Left renal cortex interstitium (tissue), 4 donors: ENCODE measurements around the gene TXNDC11. TPM values are rescaled to one million over a fixed set of nuclear protein-coding genes. Genes with fewer than 3 reads are reported as not detected.

ENCODE experiments used
- DNase-seq, 4 donors: peaks; one replicate each; pipeline ENCODE4 v3.0.0-alpha.2; 2013; ENCODE audit warnings: low read depth in 4 of 4, low spot score in 2 of 4, missing footprints in 1 of 4
- polyA plus RNA-seq, 4 donors: library from polyadenylated mRNA; unstranded; fragments of 120-200 nt; gene quantifications; one replicate each; pipeline ENCODE4 v1.2.1, GENCODE V29; 2013; ENCODE audit not compliant: insufficient read length in 4 of 4

The TXNDC11 gene
- polyA plus RNA-seq, 4 donors, result 39.5 to 44.2 (median 41.9) TPM

DNA sequence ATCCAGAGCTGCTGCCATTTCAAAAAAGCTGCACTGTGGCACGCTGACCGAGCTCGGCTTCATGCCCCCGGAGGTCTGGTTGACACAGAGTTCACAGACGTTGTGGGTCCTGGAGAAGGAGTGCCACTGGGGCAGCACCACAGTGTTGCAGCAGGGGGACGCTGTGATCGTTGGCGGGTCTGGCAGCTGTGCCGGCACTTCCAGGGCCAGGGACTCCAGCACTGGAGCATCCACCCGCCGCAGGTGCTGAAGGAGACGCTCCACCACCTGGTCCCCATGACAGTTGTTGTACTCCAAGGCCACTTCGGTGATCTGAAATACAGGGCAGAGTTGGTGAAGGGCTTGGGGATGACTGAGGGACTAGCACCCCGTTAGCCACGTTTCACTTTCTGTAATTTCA is 50.9 kb downstream of the TXNDC11 start:
- DNase-seq, result no peak

DNA sequence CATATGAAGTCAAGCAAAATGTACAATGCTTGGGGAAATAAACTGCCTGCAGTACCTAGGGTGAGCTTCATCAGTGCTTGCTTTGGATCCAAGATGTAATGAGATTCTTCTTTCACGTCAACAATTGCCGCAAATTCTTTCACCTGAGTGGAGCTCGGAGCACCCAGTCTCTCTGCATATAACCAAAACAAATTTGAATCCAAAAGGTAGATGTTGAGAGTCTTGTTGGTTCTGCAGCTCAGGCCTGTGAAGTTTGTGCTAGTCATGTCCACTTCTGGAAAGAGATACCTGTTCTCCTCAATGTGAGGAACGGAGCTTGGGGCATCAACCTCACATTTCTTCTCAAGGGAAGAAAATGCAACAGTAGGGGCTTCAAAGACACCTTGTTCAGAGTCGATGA is 51.4 kb downstream of the TXNDC11 start:
- no peak for DNase-seq

DNA sequence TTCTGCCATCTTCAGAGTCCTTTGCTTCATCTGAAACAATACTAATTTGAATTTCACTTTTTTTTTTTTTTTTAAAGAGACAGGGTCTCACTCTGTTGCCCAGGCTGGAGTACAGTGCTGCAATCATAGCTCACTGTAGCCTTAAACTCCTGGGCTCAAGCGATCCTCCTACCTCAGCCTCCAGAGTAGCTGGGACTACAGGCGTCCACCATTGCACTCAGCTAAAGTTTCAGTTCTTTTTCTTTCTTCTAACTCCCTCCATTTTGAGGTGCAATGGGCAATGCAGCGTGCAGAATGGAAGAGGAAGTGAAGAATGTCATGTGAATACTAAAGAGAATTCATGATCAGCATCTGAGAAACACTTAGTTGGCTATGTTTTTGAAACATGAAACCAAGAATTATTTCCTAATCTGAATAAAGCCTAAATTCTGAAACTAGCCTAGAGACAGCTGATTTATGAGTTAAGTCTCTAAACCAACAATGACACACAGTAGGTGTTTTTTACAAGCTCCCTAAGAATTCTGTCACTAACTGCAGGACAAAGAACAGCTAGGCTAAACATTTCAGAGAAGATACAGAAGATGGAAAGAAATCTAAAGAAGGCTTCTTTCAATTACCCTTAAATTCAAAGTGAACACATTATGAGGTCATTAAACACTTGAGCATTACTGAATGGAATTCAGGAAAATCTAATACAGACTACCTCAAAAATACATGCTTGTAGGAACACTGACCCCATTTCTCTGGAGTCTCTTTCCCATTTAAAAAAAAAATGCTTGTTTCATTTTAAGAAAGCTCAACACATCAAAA is 53.4 kb downstream of the TXNDC11 start:
- no peak for DNase-seq

DNA sequence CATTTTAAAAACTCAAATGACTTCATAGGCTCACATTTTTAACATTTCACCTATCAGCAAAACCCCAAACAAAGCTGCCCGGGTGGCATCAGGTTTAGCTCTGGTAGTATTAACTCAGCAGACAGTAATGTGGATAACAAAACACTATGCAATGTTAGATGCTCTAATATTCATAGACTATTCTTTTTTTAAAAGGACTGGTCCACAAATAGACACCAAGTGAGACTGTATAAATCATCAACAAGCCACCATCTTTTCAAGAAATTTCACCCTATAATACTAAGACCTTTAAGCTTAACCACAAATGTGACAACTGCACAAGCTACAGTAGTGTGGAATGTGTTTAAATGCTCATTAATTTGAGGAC is 54.2 kb downstream of the TXNDC11 start:
- no peak for DNase-seq

DNA sequence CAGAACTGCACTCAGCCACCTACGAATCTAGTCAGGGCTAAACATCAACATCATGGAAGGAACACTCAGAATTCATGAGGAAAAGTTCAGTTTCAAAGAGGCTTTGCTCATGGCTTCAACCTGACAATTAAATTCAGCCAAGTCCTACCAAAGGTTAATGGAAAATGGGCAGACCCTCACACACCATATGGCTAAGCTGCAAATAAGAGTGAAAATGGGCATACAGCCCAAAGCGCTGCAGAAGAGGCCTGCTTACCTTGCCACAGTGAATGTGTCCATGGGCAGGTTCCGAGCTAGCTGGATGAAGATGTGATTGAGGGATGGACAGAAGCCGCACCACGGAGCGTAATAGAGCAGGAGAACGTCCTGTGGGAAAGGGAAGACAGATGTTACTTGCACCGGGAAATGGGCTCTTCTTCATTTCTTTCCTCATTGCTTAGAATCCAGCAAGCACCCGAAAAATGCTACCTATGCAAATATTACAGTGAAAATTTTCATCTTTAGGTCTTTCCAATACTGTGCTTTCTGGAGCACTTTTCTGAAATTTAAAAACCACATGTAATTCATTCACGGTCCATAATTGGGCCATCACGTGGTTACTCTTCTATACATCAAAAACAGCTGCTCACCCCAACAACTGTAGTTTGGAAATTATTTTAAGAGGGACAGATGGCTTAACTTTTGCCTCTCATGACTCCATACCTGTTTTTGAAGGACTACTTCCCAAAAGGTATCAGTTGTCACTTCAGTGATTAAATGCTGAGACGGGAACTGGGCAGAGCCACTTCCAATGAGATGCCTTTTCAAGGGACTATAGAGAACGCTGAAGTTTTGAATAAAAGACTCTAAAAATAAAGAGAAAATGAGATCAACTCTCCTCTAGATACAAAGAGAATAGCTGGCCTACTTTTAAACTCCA is 54.8 kb downstream of the TXNDC11 start:
- no peak for DNase-seq

DNA sequence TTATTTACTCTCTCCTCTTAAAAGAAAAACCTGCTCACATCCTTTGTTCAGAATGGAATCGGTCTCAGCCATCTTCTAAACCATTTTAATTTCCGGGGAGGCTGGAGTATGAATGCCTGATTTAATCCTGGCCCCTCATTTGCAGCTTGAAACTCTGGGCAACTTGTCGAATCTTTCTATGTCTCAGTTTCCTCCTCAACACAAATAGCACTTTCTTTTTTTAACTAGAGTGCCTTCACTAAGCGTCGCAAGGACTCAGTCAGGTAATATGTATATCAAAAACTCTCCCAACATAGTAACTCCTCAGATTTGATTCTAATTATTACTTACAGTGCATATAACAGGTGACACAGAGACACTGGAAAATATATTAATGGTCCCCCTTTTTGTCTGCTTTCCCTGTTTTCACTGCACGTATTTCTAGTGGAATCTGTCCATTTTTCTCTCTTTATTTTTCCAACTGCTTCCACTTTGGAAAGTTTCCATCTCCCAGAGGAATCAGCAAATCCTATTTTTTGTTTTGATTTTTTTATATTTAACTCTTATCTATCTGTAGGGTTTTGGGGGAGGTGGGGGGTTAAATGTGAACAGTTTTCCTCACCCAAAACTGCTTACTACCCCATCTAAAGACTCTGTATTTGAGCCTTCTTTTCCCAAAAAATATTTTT is 55.8 kb downstream of the TXNDC11 start:
- DNase-seq, result no peak

DNA sequence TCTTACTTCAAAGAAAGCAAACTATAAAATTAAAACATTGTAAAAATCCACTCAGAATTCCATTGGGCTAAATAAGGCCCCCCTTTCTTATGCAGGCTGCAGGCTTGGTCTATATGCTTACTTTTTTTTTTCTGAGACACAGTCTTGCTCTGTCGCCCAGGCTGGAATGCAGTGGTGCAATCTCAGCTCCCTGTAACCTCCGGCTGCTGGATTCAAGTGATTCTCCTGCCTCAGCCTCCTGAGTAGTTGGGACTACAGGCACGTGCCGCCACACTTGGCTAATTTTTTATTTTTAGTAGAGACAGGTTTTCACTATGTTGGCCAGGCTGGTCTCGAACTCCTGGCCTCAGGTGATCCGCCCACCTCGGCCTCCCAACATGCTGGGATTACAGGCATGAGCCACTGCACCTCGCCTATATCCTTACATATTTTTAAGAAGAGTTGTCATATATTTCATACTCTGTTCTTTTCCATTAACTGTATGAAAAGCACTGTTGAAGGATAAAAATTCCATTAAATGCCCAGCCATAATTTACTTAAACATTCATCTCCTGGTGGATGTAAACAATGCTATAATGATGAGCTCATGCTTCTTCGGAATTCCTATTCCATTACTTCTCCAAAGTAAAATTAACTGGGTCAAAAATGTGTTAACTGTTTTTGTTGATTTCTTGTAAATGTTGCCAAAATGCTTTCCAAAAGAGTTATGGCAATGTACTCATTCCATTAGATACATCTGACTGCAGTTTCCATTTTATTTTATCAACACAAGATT is 56.6 kb downstream of the TXNDC11 start:
- DNase-seq, result no peak

DNA sequence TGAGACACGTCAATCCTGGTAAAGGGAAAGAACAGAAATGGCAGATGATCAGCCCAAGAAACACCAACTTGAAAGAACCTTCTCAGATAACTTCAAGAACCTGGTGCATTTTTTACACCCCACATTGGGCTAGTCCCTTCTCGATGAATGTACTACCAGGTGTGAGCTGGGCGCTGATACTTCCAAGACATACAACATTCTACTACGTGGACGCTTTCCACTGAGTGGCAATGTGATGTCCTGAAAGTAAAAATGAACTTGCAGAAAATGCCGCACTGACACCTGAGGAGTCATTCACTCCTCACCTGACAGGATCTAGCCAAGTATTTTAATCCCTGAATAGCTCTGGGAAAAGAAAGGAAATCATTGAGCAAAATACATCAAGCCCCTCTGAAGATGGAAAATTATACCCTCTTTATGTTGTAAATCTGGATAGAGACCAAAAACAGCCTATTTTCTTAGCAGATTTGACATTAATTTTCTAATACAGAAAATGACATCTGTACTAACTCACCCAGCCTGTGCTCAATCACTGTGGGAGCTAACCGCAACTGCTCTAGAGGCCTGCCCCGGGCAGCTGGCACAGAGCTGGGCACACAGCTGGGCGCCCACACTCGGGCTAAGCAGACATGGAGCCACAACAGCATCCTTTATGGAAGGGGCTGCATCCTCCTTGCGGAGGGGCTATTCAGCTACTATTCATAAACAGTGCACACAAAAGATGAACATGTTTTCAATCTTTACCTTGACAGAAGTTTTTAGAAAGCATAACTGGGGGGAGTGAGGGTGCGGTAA is 58.2 kb downstream of the TXNDC11 start:
- no peak for DNase-seq

DNA sequence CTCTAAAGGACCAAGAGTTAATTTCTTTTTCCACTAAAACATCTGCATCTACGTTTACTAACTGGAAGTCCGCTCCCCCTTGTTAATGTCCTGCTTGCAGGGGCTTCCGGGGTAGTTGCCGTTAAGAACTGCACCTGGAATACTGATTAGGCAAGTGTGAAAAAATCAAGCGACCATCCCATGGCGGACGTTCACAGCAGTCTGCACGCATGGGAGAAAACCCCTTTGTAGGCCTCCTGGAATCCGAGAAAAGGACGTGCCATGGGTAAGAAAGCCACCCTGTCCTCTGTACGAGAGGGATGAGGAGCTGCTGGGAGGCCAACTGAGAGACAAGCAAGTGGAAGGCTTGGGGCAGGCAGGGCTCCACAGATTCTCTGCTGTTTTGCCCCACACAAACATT is 59.5 kb downstream of the TXNDC11 start:
- DNase-seq, result no peak

DNA sequence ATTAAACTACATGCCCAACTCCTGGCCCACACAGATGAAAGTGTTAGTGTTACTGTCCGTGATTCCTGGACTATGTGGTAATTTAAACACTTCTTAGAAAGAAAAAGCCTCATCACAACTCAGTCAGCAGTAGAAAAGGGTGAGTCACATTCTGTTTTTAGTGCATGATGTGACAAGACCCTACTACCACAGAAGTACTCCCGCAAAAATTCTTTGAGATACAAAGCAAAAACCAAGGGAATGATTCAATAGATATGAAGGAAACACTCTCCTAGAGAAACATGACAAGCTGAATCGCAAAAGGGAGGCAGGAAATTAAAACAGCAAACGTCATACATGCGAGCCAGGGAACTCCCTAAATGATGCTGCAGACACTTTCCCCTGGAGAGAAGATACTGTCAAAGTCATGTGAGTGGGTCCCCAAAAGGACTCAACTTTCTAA is 60.0 kb downstream of the TXNDC11 start:
- DNase-seq, result no peak

DNA sequence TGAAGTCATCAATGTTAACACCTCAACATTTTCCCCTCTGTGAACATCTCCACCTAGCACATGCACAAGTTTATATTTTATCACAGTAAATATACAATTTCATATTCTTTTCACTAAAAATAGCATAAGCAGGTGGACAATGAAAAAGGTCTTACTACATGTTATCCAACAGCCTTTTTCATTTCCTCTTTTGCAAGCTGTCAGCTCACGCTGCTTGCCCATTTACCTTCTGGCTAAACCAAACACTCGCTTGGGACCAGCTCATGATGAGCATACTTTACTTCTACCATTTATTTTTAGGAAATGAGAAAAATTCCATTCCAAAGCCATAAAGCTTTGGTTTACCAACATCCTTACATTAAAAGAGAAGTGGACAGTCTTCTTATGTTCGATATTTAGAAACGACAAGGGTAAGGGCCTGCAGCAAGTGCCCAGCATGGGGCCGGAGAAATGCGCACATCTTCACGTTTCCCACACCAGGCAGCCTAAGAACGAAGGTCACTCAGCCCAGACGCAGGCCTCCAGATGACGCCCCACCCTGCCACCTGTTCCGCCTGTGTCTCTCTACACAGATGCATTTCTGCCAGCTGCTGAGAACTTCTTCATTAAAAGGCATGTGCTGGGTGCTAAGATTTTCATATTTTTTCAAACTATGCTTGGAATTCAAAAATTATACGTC is 60.5 kb downstream of the TXNDC11 start:
- DNase-seq, result no peak

DNA sequence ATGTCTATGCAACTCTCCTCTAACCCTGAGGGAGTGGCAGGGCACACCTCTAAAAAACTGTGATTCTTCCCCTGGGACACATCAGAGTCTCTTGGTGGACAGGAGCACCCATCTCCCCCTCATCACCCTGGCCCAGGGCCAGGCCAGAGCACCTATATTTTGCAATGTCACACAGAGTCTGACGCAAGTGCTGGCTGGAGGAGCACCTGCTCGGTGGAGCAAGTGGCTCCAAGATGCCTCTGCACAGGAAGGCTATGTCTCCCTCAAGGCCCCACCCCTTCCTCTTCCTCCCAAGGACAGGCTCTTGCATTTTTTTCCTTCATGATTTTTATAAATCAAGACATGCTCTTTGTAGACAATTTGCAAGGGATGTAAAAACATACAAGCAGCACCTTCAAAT is 61.1 kb downstream of the TXNDC11 start:
- DNase-seq, result no peak

DNA sequence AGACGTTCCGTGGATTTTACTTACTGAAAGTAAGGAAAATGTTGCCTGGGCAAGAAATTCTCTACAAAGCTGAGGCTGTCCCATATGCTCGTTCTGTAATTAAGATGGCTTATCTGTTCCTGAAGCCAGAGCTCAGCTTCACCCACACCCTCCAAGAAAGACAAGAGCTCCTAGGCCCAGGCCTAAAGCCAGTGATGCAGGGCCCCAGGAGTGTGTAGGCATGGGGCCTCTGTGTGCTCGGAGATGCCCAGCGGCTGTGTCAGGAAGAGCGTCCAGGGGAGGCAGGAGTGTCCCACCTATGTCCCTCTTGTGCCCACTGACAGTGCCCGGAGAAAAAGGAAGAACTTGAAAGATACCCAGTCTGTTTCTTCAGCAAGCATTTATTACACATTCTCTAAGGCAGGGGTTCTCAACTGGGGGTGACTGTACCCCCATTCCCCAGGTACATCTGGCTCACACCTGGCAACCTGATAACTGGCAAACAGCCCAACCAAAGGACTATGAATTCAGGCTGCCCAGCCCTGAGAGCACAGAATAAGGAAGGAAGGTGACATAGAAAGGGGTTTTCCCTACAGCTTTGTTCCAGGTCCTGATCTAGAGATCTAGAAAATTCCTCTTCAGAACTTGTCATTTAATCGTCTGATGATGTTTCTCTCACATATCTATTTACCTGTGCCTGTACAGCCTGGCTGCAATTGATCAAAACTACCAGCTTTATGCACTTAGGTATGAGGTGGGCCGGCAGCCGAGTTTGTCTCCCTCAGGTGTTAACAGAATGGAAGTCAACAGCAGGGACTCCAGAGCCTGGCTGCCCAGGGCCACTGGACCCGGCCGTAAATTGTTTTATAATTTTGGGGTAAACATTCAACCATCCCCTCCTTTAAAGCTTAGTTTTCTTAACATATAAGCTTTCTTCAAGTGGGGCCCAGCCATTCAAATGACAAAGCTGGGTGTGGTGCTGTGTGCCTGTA is 62.4 kb downstream of the TXNDC11 start:
- DNase-seq, result no peak

DNA sequence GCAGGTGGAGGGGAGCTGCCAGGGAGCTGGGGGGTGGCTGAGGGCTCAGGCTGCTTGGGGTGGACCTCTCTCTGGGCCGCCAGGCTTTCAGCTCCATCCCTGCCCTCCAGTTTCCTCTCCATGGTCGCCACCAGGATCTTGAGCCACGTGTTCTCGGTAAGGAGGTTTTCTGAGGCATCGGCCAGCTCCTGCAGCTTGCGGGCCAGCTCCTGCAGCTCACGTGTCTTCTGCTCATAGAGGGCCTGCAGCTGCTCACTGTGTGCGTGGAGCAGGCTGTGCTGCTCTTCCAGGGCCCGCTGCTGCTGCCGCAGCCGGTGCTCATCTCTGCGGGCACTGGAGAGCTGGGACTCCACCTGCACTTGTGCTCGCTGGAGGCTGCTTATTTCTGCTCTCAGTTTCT is 63.4 kb downstream of the TXNDC11 start:
- DNase-seq, result no peak

DNA sequence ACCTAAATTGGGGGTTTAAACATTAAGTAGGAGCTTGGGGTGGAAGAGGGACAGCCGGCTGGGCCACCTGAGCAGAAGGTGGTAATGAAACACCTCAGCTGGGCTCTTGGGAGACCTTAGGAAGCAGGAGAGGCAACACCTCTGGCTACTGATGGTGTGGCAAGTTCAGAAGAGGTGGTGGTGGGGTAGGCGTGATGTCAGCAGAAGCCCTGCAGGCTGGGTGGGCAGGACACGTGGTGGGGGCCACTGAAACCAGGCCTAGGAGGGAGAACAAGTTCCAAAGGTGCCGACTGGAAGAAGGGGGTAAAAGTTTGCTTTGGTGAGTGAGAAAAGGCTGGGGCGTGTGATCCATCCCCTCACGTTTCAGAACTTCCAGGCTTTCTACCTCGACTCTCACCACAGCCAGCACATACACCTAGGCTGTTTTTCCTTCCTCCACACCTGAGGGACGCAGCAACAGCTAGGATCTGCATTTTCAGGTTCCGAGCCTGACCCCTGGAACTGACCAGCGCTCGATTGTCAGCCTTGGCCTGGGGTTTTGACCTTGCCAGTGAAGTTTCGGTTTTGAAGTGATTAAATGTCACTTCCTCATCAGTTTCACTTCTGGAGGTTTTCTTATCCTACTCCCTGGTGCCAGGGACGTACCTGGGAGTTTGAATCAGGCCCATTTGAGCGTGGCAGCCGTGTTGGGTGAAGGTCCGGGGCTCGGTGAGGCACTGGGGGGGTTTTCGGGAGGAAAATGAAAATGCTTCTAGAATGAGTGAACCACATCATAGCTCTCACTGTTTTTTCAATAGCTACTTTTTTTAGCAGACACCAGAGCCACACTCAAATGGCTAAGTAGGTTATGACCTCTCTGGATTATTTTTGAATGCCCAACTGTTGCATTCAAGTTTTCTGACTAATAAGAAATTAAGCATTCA is 64.4 kb downstream of the TXNDC11 start:
- no peak for DNase-seq

DNA sequence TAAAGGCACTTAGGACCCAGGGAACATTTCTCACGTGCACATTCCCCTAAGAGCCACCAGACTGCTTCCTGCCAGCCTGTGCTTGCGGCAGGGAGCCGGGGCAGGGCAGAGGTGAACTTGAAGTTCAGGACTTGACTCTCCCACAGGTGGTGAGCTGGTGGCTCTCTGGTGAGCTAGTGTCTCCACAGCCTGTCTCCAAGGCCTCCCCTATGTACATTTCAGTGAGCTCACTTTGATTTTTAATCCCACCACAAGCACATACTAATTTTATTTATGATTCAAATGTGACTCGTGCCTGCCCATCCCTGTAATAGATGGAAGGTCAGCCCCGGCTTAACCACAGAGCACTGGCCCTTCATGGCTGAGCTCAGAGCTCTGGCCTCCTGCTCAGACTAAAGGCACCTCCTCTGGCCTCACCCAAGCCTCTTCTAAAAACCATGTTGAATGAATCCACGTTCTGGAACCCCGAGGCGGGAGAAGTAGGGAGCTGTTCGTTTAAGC is 65.2 kb downstream of the TXNDC11 start:
- DNase-seq, result no peak

DNA sequence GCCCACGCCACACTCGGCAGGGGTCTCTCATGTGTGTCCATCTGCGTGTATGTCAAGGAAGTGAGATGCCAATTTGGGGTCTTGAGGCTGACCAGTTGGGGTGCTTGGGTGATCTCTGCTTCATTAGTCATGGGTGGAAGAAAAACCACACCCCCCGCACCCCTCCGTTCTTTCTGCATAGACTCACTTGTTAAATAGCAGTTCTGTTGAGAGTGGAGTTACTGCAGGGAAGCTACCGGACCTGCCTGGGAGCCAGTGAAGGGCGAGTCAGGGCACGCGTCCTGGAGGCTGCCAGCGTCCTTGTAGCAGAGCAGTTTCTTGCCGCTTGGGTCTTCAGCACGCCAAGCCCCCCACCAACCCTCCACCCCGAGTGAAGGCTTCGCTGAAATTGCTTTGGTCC is 65.9 kb downstream of the TXNDC11 start:
- no peak for DNase-seq
